Caco-2 (cell line): ENCODE data around the gene SLC2A4. TPM values are rescaled to one million over a fixed set of nuclear protein-coding genes. Genes with fewer than 3 reads are reported as not detected.
"Not testable (repeated sequence)": the region's sequence is repeated elsewhere in the genome, so short reads cannot be mapped to it uniquely, and the experiment has no call there.

Experiments
- BruUV-seq: library from RNA; stranded (reverse); fragments of 400-500 nt; replicated peaks from 2 replicates; lab custom pipeline; 2021; lab: Mats Ljungman, UMichigan
- CTCF ChIA-PET: fragments of 300-600 bp; sonication (Branson Sonifier 250); formaldehyde crosslinking; loops from one replicate; lab custom pipeline; 2022; ENCODE audit warnings: antibody characterized with exemption; lab: Charles Lee
- POLR2A ChIA-PET: fragments of 300-600 bp; sonication (Branson Sonifier 250); formaldehyde crosslinking; loops from one replicate; lab custom pipeline; 2022; ENCODE audit warnings: antibody characterized with exemption; lab: Charles Lee
- DNase-seq, 2 experiments: peaks; one replicate each; pipeline versions ENCODE4 v3.0.0 to v3.0.0-alpha.2; 2020 to 2022
- H3K27me3 ChIP-seq: replicated peaks from 2 replicates; pipeline ENCODE4 v1.6.0; 2011; ENCODE audit warnings: low read length; ENCODE audit not compliant: control insufficient read depth, insufficient read depth
- H3K36me3 ChIP-seq: 2 replicates; pipeline ENCODE4 v1.5.1; 2011; ENCODE audit warnings: low read length; ENCODE audit not compliant: control insufficient read depth, insufficient read depth
- H3K4me1 ChIP-seq: fragments of 250-450 bp; sonication (Bioruptor Pico); 2 replicates; pipeline ENCODE4 v1.5.1; 2020; ENCODE audit warnings: mild to moderate bottlenecking
- H3K4me3 ChIP-seq: 2 replicates; pipeline ENCODE4 v1.5.1; 2011; ENCODE audit warnings: low read depth, mild to moderate bottlenecking, control low read depth, low read length
- H3K9me3 ChIP-seq: fragments of 250-450 bp; sonication (Bioruptor Pico); 2 replicates; pipeline ENCODE4 v1.5.1; 2020; ENCODE audit warnings: mild to moderate bottlenecking, moderate library complexity
- H3K27ac Mint-ChIP-seq: one replicate; pipeline ENCODE4 v1.8.0; 2022; ENCODE audit warnings: mixed read lengths; ENCODE audit not compliant: unreplicated experiment
- H3K27me3 Mint-ChIP-seq: one replicate; pipeline ENCODE4 v1.8.0; 2022; ENCODE audit warnings: mixed read lengths; ENCODE audit not compliant: insufficient read depth, unreplicated experiment
- H3K36me3 Mint-ChIP-seq: one replicate; pipeline ENCODE4 v1.8.0; 2022; ENCODE audit warnings: mild to moderate bottlenecking, mixed read lengths; ENCODE audit not compliant: insufficient read depth, unreplicated experiment
- H3K4me1 Mint-ChIP-seq: one replicate; pipeline ENCODE4 v1.8.0; 2022; ENCODE audit warnings: low read depth, mixed read lengths; ENCODE audit not compliant: unreplicated experiment
- H3K4me3 Mint-ChIP-seq: one replicate; pipeline ENCODE4 v1.8.0; 2022; ENCODE audit warnings: mild to moderate bottlenecking, moderate library complexity, mixed read lengths; ENCODE audit not compliant: unreplicated experiment
- H3K9me3 Mint-ChIP-seq: one replicate; pipeline ENCODE4 v1.8.0; 2022; ENCODE audit warnings: mixed read lengths; ENCODE audit not compliant: unreplicated experiment
- intact Hi-C: fragments of 100-400 bp; cut with micrococcal nuclease; formaldehyde crosslinking; loops from one replicate; pipeline ENCODE4 v1.10.0; 2022; ENCODE audit not compliant: unreplicated experiment
- total RNA-seq: library from RNA; stranded (reverse); gene quantifications from 2 replicates; pipeline ENCODE4 v1.2.3, GENCODE V29; 2022
- TF ChIP-seq, protein P1 (sequence below), 2 experiments: fragments of 200-600 bp in 1 of 2; IDR thresholded peaks; 1 replicate in 1 of 2; 2 replicates in 1 of 2; pipeline versions ENCODE4 v1.5.1 to v1.8.0; 2011 to 2022; ENCODE audit warnings: antibody characterized with exemption in 1 of 2, control low read depth in 1 of 2, inconsistent platforms in 1 of 2, low read depth in 1 of 2, low read length in 1 of 2, mild to moderate bottlenecking in 1 of 2, moderate library complexity in 1 of 2; ENCODE audit not compliant: insufficient read depth in 1 of 2, severe bottlenecking in 1 of 2, unreplicated experiment in 1 of 2

Gene SLC2A4
- total RNA-seq, 1 experiment from 2014 or later = 0.88 TPM

DNA sequence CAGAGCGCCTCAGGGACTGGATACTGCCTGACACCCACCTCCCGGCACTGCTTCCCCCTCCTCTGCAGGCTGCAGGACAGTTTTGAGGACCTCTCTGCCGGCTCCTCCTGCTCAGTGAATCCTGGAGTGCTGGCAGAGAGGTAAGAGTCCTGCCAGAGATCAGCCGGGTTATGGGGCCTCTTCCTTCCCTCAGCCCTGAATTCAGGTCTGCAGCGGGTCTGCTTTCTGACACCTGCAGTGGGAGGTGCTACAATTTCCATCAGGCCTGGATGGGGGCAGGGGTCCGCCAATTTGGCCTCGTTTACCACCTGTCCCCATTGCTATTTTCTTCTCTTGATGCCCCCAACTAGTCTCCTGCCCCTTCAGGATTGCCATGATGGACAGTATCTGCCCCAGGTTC, 50.6 kb downstream of the SLC2A4 start:
- no peak overlapping the region for H3K4me3 Mint-ChIP-seq
- CTCF ChIA-PET = no interaction called here
- POLR2A ChIA-PET = no interaction called here

DNA sequence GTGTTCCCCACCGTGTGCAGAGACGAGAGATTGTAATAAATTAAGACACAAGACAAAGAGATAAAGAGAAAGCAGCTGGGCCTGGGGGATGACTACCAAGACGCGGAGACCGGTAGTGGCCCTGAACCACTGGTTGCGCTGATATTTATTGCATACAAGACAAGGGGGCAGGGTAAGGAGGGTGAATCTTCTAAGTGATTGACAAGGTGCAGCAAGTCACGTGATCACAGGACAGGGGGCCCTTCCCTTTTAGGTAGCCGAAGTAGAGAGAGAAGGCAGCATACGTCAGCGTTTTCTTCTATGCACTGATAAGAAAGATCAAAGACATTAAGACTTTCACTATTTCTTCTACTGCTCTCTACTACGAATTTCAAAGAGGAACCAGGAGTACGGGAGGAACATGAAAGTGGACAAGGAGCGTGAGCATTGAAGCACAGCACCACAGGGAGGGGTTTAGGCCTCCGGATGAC, 51.1 kb downstream of the SLC2A4 start:
- CTCF ChIA-PET, H3K4me3 ChIP-seq, H3K4me1 ChIP-seq, H3K27ac Mint-ChIP-seq, H3K9me3 Mint-ChIP-seq, POLR2A ChIA-PET, H3K36me3 ChIP-seq, H3K9me3 ChIP-seq, BruUV-seq, H3K4me3 Mint-ChIP-seq, intact Hi-C loops, DNase-seq, H3K27me3 Mint-ChIP-seq, H3K27me3 ChIP-seq: not testable (repeated sequence)
- Mint-ChIP-seq H3K4me1 (peaks cover 10% of the 10 kb centered on the region), H3K36me3 (peaks cover 11% of the 10 kb centered on the region)

More for the DNA sequence above, 50.6 kb downstream of the SLC2A4 start:
- intact Hi-C loops = no loop called here
- H3K4me3 ChIP-seq = no peak overlapping the region
- no peaks in the 10 kb centered on the region for H3K27me3 ChIP-seq
- no peaks in the 10 kb centered on the region for H3K9me3 ChIP-seq
- peaks cover 11% of the 10 kb centered on the region for H3K36me3 Mint-ChIP-seq
- H3K27ac Mint-ChIP-seq = no peak overlapping the region
- H3K36me3 ChIP-seq = no peaks in the 10 kb centered on the region
- DNase-seq = no peak
- peaks cover 10% of the 10 kb centered on the region for H3K4me1 Mint-ChIP-seq
- no peaks in the 10 kb centered on the region for H3K27me3 Mint-ChIP-seq
- 0 out of 2 replicates have a peak, but pooled peaks cover 4% of the 10 kb centered on the region for H3K4me1 ChIP-seq
- BruUV-seq = no TSS peak
- no peaks in the 10 kb centered on the region for H3K9me3 Mint-ChIP-seq
- TF ChIP-seq, protein P1, sequence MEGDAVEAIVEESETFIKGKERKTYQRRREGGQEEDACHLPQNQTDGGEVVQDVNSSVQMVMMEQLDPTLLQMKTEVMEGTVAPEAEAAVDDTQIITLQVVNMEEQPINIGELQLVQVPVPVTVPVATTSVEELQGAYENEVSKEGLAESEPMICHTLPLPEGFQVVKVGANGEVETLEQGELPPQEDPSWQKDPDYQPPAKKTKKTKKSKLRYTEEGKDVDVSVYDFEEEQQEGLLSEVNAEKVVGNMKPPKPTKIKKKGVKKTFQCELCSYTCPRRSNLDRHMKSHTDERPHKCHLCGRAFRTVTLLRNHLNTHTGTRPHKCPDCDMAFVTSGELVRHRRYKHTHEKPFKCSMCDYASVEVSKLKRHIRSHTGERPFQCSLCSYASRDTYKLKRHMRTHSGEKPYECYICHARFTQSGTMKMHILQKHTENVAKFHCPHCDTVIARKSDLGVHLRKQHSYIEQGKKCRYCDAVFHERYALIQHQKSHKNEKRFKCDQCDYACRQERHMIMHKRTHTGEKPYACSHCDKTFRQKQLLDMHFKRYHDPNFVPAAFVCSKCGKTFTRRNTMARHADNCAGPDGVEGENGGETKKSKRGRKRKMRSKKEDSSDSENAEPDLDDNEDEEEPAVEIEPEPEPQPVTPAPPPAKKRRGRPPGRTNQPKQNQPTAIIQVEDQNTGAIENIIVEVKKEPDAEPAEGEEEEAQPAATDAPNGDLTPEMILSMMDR (IDR thresholded peaks at IDR 0.05; ENCODE audit: insufficient read depth in 1 of 2, low read depth in 1 of 2, low read length in 1 of 2, severe bottlenecking in 1 of 2, unreplicated experiment in 1 of 2) = no peak

DNA sequence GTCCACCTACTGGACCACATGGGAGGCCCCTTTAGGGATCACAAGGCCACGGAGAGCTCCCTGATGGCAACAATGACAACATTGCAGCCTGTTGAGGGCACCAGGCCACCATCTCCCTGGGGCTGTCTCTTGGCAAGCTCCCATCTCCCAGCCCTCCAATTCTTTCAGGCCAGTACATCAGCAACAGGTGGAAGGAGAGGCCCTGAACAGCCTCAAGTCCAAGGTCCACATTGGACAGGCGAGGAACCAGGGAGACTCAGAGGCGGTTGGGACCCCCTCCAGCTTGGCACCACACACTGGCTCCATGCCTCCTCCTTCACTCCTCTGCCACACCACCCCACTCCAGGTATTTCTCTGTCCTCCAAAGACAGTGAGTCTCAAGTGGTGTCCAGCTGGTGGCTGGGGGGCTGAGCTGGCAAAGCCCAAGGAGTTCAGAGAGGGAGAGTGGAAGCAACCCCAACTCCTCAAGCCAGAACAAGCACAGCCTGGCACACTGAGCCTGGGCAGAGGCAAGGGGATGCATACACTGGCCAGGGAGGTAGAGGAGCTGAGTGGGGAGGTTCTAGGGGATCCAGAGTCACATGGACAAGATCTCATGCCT, 53.5 kb downstream of the SLC2A4 start:
- no peak overlapping the region for H3K4me3 Mint-ChIP-seq
- no peaks in the 10 kb centered on the region for H3K4me1 Mint-ChIP-seq
- H3K27me3 Mint-ChIP-seq = no peaks in the 10 kb centered on the region
- CTCF ChIA-PET = interaction anchor here (0.7 kb wide), 1 partner anchor 21 kb away, joined by 3 read pairs; no protein-coding TSS in a partner anchor
- H3K27ac Mint-ChIP-seq = no peak overlapping the region
- BruUV-seq = no TSS peak
- intact Hi-C loops = no loop called here
- DNase-seq = no peak
- Histone ChIP-seq H3K4me3 (no peak overlapping the region), H3K36me3 (no peaks in the 10 kb centered on the region), H3K9me3 (no peaks in the 10 kb centered on the region), H3K27me3 (no peaks in the 10 kb centered on the region), H3K4me1 (0 out of 2 replicates have a peak, but pooled peaks cover 4% of the 10 kb centered on the region)
- H3K36me3 Mint-ChIP-seq = peaks cover 2% of the 10 kb centered on the region
- no peaks in the 10 kb centered on the region for H3K9me3 Mint-ChIP-seq
- TF ChIP-seq, protein P1 (IDR thresholded peaks at IDR 0.05; ENCODE audit: insufficient read depth in 1 of 2, low read depth in 1 of 2, low read length in 1 of 2, severe bottlenecking in 1 of 2, unreplicated experiment in 1 of 2) = no peak
- POLR2A ChIA-PET = no interaction called here

DNA sequence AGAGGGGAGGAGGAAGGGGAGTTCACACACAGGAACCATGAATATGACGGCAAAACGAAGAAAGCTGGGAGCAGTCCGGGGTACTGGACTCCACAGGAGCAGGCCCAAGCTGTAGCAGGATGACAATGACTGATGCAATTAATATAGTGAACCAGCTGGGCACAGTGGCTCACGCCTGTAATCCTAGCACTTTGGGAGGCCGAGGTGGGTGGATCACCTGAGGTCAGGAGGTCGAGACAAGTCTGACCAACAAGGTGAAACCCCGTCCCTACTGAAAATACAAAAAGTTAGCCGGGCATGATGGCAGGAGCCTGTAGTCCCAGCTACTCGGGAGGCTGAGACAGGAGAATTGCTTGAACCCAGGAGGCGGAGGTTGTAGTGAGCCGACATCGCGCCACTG, 54.2 kb downstream of the SLC2A4 start:
- H3K4me1 Mint-ChIP-seq, H3K9me3 Mint-ChIP-seq, H3K4me3 ChIP-seq, H3K27ac Mint-ChIP-seq, H3K27me3 ChIP-seq, DNase-seq, CTCF ChIA-PET, BruUV-seq, H3K4me3 Mint-ChIP-seq, POLR2A ChIA-PET, H3K9me3 ChIP-seq, H3K27me3 Mint-ChIP-seq, H3K36me3 ChIP-seq, H3K36me3 Mint-ChIP-seq, H3K4me1 ChIP-seq, intact Hi-C loops: not testable (repeated sequence)
